Mesendoderm (in vitro differentiated cells): ENCODE data around the gene SLC39A9.

Experiments used
- DNase-seq: peaks from one replicate; pipeline ENCODE4 v3.0.0; 2013
- H2AK5ac ChIP-seq: 2 replicates; pipeline ENCODE4 v1.6.1; 2013; ENCODE audit warnings: low read length, inconsistent platforms
- H2BK120ac ChIP-seq: 2 replicates; pipeline ENCODE4 v1.6.1; 2013; ENCODE audit warnings: low read depth, mild to moderate bottlenecking, low read length, moderate library complexity, mixed read lengths
- H2BK15ac ChIP-seq: replicated peaks from 2 replicates; pipeline ENCODE4 v1.6.1; 2013; ENCODE audit warnings: low read depth, mild to moderate bottlenecking, moderate library complexity
- H2BK5ac ChIP-seq: 2 replicates; pipeline ENCODE4 v1.6.1; 2013; ENCODE audit warnings: low read length, inconsistent platforms
- H3K18ac ChIP-seq: 2 replicates; pipeline ENCODE4 v1.6.1; 2013; ENCODE audit warnings: mild to moderate bottlenecking, low read length, mixed read lengths
- H3K23ac ChIP-seq: one replicate; pipeline ENCODE4 v1.6.1; 2013; ENCODE audit warnings: low read length
- H3K27ac ChIP-seq: 2 replicates; pipeline ENCODE4 v1.5.1; 2013; ENCODE audit warnings: low read depth, mild to moderate bottlenecking, inconsistent platforms, low read length, moderate library complexity
- H3K27me3 ChIP-seq: 2 replicates; pipeline ENCODE4 v1.6.1; 2013; ENCODE audit warnings: low read length, control low read depth, mild to moderate bottlenecking, inconsistent platforms; ENCODE audit not compliant: insufficient read depth, poor library complexity
- H3K36me3 ChIP-seq: 2 replicates; pipeline ENCODE4 v1.6.1; 2013; ENCODE audit warnings: low read length, inconsistent platforms; ENCODE audit not compliant: control insufficient read depth, insufficient read depth
- H3K4ac ChIP-seq: one replicate; pipeline ENCODE4 v1.6.1; 2013; ENCODE audit warnings: low read depth, mild to moderate bottlenecking, low read length, moderate library complexity
- H3K4me1 ChIP-seq: 2 replicates; pipeline ENCODE4 v1.6.1; 2013; ENCODE audit warnings: low read depth, low read length, inconsistent platforms; ENCODE audit not compliant: control insufficient read depth
- H3K4me2 ChIP-seq: 2 replicates; pipeline ENCODE4 v1.6.1; 2013; ENCODE audit warnings: low read length
- H3K4me3 ChIP-seq: 2 replicates; pipeline ENCODE4 v1.5.1; 2013; ENCODE audit warnings: mild to moderate bottlenecking, low read length
- H3K56ac ChIP-seq: one replicate; pipeline ENCODE4 v1.6.1; 2013; ENCODE audit warnings: low read length
- H3K79me1 ChIP-seq: 2 replicates; pipeline ENCODE4 v1.6.1; 2013; ENCODE audit warnings: low read length, inconsistent platforms
- H3K79me2 ChIP-seq: 2 replicates; pipeline ENCODE4 v1.6.1; 2013; ENCODE audit warnings: mild to moderate bottlenecking, low read length; ENCODE audit not compliant: control insufficient read depth, insufficient read depth
- H3K9ac ChIP-seq: 2 replicates; pipeline ENCODE4 v1.6.1; 2013; ENCODE audit warnings: low read length, inconsistent platforms
- H4K5ac ChIP-seq: one replicate; pipeline ENCODE4 v1.6.1; 2013; ENCODE audit warnings: low read length
- H4K8ac ChIP-seq: one replicate; pipeline ENCODE4 v1.6.1; 2013; ENCODE audit warnings: low read depth, mild to moderate bottlenecking, control low read depth, low read length, moderate library complexity
- WGBS: extraction: QIAGEN DNeasy Blood & Tissue Kit; methylation state at CpG from one replicate; pipeline ENCODE4 v1.1.7; 2013; ENCODE audit warnings: low lambda C conversion rate, missing lambda C conversion rate; ENCODE audit not compliant: insufficient coverage; ENCODE audit errors: extremely low coverage; 5-methylcytosine and 5-hydroxymethylcytosine counted together

SLC39A9 gene

GRCh38 chr14:69459122-69459521, 60.6 kb downstream of the SLC39A9 start:
- Histone ChIP-seq H3K4me1 (no peaks in the 10 kb centered on the region), H3K4me2 (no peak overlapping the region), H2BK5ac (no peak overlapping the region), H3K18ac (no peak overlapping the region), H2BK15ac (no peak overlapping the region), H3K27ac (no peak overlapping the region), H4K8ac (no peak overlapping the region), H4K5ac (no peak overlapping the region), H3K27me3 (no peaks in the 10 kb centered on the region), H3K23ac (no peak overlapping the region), H3K36me3 (peaks cover 2% of the 10 kb centered on the region), H3K4me3 (no peak overlapping the region), H3K9ac (no peak overlapping the region), H3K56ac (no peak overlapping the region), H3K79me1 (no peaks in the 10 kb centered on the region), H3K79me2 (no peaks in the 10 kb centered on the region), H2AK5ac (no peak overlapping the region), H3K4ac (no peak overlapping the region), H2BK120ac (no peak overlapping the region)
- WGBS: no CpG with 5 or more reads among the region's 1 CpG
- peak; percentile 56 for DNase-seq

- no peak overlapping the region for H3K27ac ChIP-seq
- peak; percentile 62 for DNase-seq
- no peak overlapping the region for H3K23ac ChIP-seq
- H2BK15ac ChIP-seq: no peak overlapping the region
- no peak overlapping the region for H3K4ac ChIP-seq
- H3K9ac ChIP-seq: no peak overlapping the region
- no peak overlapping the region for H2AK5ac ChIP-seq
- H4K8ac ChIP-seq: no peak overlapping the region
- no peaks in the 10 kb centered on the region for H3K4me1 ChIP-seq
- no peaks in the 10 kb centered on the region for H3K27me3 ChIP-seq
- no peak overlapping the region for H3K4me3 ChIP-seq
- peaks cover 2% of the 10 kb centered on the region for H3K36me3 ChIP-seq
- no peak overlapping the region for H2BK120ac ChIP-seq
- H3K18ac ChIP-seq: no peak overlapping the region
- H3K4me2 ChIP-seq: no peak overlapping the region
- no peak overlapping the region for H3K56ac ChIP-seq
- no peaks in the 10 kb centered on the region for H3K79me2 ChIP-seq
- H3K79me1 ChIP-seq: no peaks in the 10 kb centered on the region
- no peak overlapping the region for H4K5ac ChIP-seq
- H2BK5ac ChIP-seq: no peak overlapping the region
- no CpG with 5 or more reads among the region's 4 CpGs for WGBS
Measured at GRCh38 chr14:69460093-69460701, 61.7 kb downstream of the SLC39A9 start.

DNA sequence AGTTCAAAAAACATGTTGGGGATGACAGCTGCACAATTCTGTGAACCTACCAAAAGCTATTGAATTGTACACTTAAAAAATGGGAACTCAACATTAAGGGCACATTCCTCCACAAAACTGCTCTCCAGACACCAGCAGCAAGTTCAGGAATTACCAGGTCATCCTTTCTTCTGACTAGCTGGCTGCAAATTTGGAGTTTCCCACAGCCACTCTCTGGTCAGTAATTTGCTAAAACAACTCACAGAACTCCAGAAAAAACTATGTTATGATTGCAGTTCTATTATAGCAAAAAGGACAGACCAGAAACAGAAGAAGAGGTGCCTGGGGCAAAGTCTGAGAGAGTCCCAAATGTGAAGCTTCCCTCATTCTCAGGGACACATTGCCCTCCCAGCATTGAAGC, 65.9 kb downstream of the SLC39A9 start:
- no peak overlapping the region for H4K8ac ChIP-seq
- DNase-seq: no peak
- no peak overlapping the region for H3K9ac ChIP-seq
- no peaks in the 10 kb centered on the region for H3K4me1 ChIP-seq
- H3K23ac ChIP-seq: no peak overlapping the region
- H3K79me2 ChIP-seq: no peaks in the 10 kb centered on the region
- H3K4ac ChIP-seq: no peak overlapping the region
- H4K5ac ChIP-seq: no peak overlapping the region
- no peak overlapping the region for H3K27ac ChIP-seq
- no peak overlapping the region for H2BK120ac ChIP-seq
- H3K4me3 ChIP-seq: no peak overlapping the region
- H2BK5ac ChIP-seq: no peak overlapping the region
- no peaks in the 10 kb centered on the region for H3K27me3 ChIP-seq
- H3K56ac ChIP-seq: no peak overlapping the region
- no peak overlapping the region for H2BK15ac ChIP-seq
- H3K79me1 ChIP-seq: no peaks in the 10 kb centered on the region
- no peak overlapping the region for H3K18ac ChIP-seq
- no peaks in the 10 kb centered on the region for H3K36me3 ChIP-seq
- H3K4me2 ChIP-seq: no peak overlapping the region
- no peak overlapping the region for H2AK5ac ChIP-seq

DNA sequence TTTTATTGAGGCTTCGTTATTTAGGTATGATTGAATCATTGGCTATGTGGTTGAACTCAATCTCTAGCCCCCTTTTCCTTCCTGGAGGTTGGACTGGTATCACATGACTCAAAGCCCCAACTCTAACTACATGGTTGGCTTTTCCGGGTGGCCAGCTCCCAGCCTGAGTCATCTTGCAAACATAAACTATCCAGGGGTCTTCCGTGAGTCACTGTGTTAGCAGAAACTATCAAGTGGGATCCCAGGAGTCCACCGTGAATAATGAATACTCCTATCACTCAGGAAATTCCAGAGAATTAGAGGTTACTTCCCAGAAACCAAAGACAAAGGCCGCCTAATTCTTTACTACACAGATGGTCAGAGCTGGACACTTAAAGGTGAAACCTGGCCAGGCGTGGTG, 66.3 kb downstream of the SLC39A9 start:
- DNase-seq: peak; percentile 25
- no CpG with 5 or more reads among the region's 6 CpGs for WGBS
- no peak overlapping the region for H3K4me3 ChIP-seq
- H3K27ac ChIP-seq: no peak overlapping the region
- H4K8ac ChIP-seq: no peak overlapping the region
- H2BK120ac ChIP-seq: no peak overlapping the region
- no peak overlapping the region for H3K4ac ChIP-seq
- no peaks in the 10 kb centered on the region for H3K36me3 ChIP-seq
- no peak overlapping the region for H3K56ac ChIP-seq
- H3K79me2 ChIP-seq: no peaks in the 10 kb centered on the region
- H2BK5ac ChIP-seq: no peak overlapping the region
- H2BK15ac ChIP-seq: no peak overlapping the region
- H3K23ac ChIP-seq: no peak overlapping the region
- H3K18ac ChIP-seq: no peak overlapping the region
- H3K9ac ChIP-seq: no peak overlapping the region
- H3K27me3 ChIP-seq: no peaks in the 10 kb centered on the region
- no peak overlapping the region for H2AK5ac ChIP-seq
- no peak overlapping the region for H4K5ac ChIP-seq
- H3K4me2 ChIP-seq: no peak overlapping the region
- H3K79me1 ChIP-seq: no peaks in the 10 kb centered on the region
- H3K4me1 ChIP-seq: no peaks in the 10 kb centered on the region

DNA sequence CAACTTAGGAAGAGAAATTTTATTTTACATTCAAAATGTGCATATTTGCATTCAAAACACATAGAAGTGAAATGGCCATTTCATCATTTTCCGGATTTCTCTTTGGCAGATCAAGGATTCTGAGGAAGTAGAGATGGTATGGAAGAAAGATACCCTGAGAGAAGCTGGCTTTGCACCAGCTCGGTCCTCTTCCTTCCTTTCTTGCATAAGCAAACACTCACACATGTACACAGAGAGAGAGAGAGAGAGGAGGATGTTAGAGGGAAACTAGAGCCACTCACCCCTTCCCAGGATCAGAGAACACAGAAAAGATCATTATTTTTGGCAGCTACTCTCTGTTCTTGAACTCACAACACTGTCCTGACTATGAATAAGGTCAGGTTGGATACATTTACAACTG, 70.5 kb downstream of the SLC39A9 start:
- H4K5ac ChIP-seq: no peak overlapping the region
- H3K36me3 ChIP-seq: no peaks in the 10 kb centered on the region
- no CpG with 5 or more reads among the region's 2 CpGs for WGBS
- H3K27ac ChIP-seq: no peak overlapping the region
- no peak overlapping the region for H3K56ac ChIP-seq
- H3K79me2 ChIP-seq: no peaks in the 10 kb centered on the region
- H3K4me3 ChIP-seq: no peak overlapping the region
- no peaks in the 10 kb centered on the region for H3K27me3 ChIP-seq
- no peak overlapping the region for H3K23ac ChIP-seq
- no peak overlapping the region for H2BK5ac ChIP-seq
- no peak for DNase-seq
- no peak overlapping the region for H2AK5ac ChIP-seq
- H4K8ac ChIP-seq: no peak overlapping the region
- no peak overlapping the region for H3K18ac ChIP-seq
- no peak overlapping the region for H3K9ac ChIP-seq
- H3K4ac ChIP-seq: no peak overlapping the region
- no peaks in the 10 kb centered on the region for H3K4me1 ChIP-seq
- no peak overlapping the region for H2BK15ac ChIP-seq
- no peak overlapping the region for H2BK120ac ChIP-seq
- H3K79me1 ChIP-seq: no peaks in the 10 kb centered on the region
- no peak overlapping the region for H3K4me2 ChIP-seq

GRCh38 chr14:69471436-69471835, 72.9 kb downstream of the SLC39A9 start:
- H3K4me2 ChIP-seq: no peak overlapping the region
- H3K23ac ChIP-seq: no peak overlapping the region
- H3K9ac ChIP-seq: no peak overlapping the region
- no peaks in the 10 kb centered on the region for H3K79me2 ChIP-seq
- no peaks in the 10 kb centered on the region for H3K36me3 ChIP-seq
- no peak overlapping the region for H2BK15ac ChIP-seq
- no CpG with 5 or more reads among the region's 3 CpGs for WGBS
- no peak overlapping the region for H3K27ac ChIP-seq
- H3K4me3 ChIP-seq: no peak overlapping the region
- DNase-seq: no peak
- no peaks in the 10 kb centered on the region for H3K79me1 ChIP-seq
- H4K5ac ChIP-seq: no peak overlapping the region
- H3K18ac ChIP-seq: no peak overlapping the region
- H3K4ac ChIP-seq: no peak overlapping the region
- no peaks in the 10 kb centered on the region for H3K27me3 ChIP-seq
- H2BK5ac ChIP-seq: no peak overlapping the region
- H3K56ac ChIP-seq: no peak overlapping the region
- no peak overlapping the region for H2BK120ac ChIP-seq
- no peak overlapping the region for H2AK5ac ChIP-seq
- H3K4me1 ChIP-seq: no peaks in the 10 kb centered on the region
- no peak overlapping the region for H4K8ac ChIP-seq
